GM23338 (cell line): ENCODE results near the gene CDK5RAP2.

Source experiments
- CREB1 ChIP-seq: fragments of 250-450 bp; sonication (Bioruptor Pico); IDR thresholded peaks from 2 replicates; pipeline ENCODE4 v1.5.0; 2020; ENCODE audit warnings: low read depth, mild to moderate bottlenecking, moderate library complexity
- EZH2 ChIP-seq: fragments of 200-600 bp; sonication (generic); IDR thresholded peaks from one replicate; pipeline ENCODE4 v1.8.0; 2017; ENCODE audit warnings: antibody characterized with exemption, mild to moderate bottlenecking, low read depth; ENCODE audit not compliant: unreplicated experiment
- EZH2phosphoT487 ChIP-seq: fragments of 200-600 bp; sonication (generic); IDR thresholded peaks from one replicate; pipeline ENCODE4 v1.8.1; 2018; ENCODE audit warnings: antibody characterized with exemption; ENCODE audit not compliant: unreplicated experiment
- POLR2AphosphoS5 ChIP-seq: IDR thresholded peaks from 2 replicates; pipeline ENCODE4 v1.6.1; 2016; ENCODE audit warnings: antibody characterized with exemption, low read depth
- STAT1 ChIP-seq: IDR thresholded peaks from one replicate; pipeline ENCODE4 v1.6.1; 2016; ENCODE audit warnings: antibody characterized with exemption; ENCODE audit not compliant: unreplicated experiment
- TF ChIP-seq, protein P1 (sequence below), 2 experiments: fragments of 200-600 bp in 1 of 2; sonication (generic) in 1 of 2; conservative IDR thresholded peaks; 2 replicates each; pipeline versions ENCODE4 v1.5.1 to v1.6.1; 2016 to 2017; ENCODE audit warnings: antibody characterized with exemption in 2 of 2, low read depth in 2 of 2, mild to moderate bottlenecking in 2 of 2, moderate library complexity in 1 of 2
- TF ChIP-seq, protein P2 (sequence below): IDR thresholded peaks from one replicate; pipeline ENCODE4 v1.6.1; 2018; ENCODE audit warnings: antibody characterized with exemption; ENCODE audit not compliant: unreplicated experiment

DNA sequence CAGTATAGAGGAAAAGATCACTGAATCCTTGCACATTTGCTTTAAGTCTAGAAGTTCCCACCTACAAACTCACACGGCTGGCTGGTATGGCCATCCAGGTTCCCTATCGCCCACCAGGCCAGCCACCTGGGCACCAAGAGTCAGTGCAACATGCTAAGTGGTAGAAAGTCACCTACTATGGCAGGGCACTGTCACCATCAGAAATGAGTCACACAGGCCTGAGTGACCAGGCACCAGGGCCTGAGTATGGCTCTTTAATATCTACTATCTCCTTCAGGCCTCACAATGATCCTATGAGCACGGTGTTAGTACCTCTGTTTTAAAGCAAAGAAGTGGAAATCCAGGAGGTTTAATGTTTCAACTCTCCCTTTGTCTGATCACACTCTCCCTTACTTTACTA lies 156.2 kb downstream of the CDK5RAP2 start:
- TF ChIP-seq EZH2 (no peak), POLR2AphosphoS5 (no peak), EZH2phosphoT487 (no peak), CREB1 (CRISPR knock-in tag) (no peak), STAT1 (no peak)
- TF ChIP-seq, protein P1, sequence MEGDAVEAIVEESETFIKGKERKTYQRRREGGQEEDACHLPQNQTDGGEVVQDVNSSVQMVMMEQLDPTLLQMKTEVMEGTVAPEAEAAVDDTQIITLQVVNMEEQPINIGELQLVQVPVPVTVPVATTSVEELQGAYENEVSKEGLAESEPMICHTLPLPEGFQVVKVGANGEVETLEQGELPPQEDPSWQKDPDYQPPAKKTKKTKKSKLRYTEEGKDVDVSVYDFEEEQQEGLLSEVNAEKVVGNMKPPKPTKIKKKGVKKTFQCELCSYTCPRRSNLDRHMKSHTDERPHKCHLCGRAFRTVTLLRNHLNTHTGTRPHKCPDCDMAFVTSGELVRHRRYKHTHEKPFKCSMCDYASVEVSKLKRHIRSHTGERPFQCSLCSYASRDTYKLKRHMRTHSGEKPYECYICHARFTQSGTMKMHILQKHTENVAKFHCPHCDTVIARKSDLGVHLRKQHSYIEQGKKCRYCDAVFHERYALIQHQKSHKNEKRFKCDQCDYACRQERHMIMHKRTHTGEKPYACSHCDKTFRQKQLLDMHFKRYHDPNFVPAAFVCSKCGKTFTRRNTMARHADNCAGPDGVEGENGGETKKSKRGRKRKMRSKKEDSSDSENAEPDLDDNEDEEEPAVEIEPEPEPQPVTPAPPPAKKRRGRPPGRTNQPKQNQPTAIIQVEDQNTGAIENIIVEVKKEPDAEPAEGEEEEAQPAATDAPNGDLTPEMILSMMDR (conservative IDR thresholded peaks at IDR 0.05; ENCODE audit: low read depth in 2 of 2) = no peak
- TF ChIP-seq, protein P2, sequence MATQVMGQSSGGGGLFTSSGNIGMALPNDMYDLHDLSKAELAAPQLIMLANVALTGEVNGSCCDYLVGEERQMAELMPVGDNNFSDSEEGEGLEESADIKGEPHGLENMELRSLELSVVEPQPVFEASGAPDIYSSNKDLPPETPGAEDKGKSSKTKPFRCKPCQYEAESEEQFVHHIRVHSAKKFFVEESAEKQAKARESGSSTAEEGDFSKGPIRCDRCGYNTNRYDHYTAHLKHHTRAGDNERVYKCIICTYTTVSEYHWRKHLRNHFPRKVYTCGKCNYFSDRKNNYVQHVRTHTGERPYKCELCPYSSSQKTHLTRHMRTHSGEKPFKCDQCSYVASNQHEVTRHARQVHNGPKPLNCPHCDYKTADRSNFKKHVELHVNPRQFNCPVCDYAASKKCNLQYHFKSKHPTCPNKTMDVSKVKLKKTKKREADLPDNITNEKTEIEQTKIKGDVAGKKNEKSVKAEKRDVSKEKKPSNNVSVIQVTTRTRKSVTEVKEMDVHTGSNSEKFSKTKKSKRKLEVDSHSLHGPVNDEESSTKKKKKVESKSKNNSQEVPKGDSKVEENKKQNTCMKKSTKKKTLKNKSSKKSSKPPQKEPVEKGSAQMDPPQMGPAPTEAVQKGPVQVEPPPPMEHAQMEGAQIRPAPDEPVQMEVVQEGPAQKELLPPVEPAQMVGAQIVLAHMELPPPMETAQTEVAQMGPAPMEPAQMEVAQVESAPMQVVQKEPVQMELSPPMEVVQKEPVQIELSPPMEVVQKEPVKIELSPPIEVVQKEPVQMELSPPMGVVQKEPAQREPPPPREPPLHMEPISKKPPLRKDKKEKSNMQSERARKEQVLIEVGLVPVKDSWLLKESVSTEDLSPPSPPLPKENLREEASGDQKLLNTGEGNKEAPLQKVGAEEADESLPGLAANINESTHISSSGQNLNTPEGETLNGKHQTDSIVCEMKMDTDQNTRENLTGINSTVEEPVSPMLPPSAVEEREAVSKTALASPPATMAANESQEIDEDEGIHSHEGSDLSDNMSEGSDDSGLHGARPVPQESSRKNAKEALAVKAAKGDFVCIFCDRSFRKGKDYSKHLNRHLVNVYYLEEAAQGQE = no peak
